Epidermal melanocyte (primary cell): ENCODE results near the gene HMGA1.

ENCODE experiments used
- DNase-seq: peaks from one replicate; pipeline ENCODE4 v3.0.0; 2011; ENCODE audit warnings: low spot score; ENCODE audit not compliant: insufficient read length

The HMGA1 gene, protein sequence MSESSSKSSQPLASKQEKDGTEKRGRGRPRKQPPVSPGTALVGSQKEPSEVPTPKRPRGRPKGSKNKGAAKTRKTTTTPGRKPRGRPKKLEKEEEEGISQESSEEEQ

DNA sequence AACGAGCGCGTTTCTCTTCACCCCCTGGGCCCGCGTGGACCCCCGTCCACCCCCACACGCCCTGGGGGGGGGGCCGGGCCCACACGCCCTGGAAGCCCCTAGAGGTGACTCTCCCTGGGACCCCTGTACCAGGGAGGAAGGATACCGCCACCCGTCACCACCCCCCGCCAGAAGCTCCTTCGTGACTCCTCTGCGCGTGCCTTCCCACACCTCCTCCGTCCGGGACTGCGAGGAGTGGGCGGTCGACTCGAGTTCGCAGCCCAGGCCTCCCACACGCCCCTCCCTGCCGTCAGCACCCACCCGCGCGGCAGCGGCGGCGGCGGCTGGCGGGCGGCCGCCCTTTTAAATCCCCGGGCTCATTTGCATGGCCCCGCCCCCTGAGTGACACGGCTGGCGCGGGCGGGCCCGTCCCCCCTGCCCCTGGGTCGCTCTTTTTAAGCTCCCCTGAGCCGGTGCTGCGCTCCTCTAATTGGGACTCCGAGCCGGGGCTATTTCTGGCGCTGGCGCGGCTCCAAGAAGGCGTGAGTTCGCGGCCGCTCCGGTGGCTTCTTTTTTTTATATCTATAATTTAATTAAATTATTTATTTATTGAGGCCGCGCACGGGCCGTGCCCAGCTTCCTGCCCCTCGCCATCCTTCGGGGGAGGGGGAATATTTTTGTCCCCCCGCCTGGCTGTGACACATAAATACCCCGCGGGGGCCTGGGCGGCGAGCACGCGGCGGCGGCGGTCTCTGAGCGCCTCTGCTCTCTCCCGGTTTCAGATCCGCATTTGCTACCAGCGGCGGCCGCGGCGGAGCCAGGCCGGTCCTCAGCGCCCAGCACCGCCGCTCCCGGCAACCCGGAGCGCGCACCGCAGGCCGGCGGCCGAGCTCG is at the start of gene HMGA1:
Gene HMGA1, plus strand, starts transcription at position 431 of the 873 bp plus-strand sequence. CDS start 3,908 bp downstream, outside the sequence.
- DNase-seq, result peak; percentile 89

DNA sequence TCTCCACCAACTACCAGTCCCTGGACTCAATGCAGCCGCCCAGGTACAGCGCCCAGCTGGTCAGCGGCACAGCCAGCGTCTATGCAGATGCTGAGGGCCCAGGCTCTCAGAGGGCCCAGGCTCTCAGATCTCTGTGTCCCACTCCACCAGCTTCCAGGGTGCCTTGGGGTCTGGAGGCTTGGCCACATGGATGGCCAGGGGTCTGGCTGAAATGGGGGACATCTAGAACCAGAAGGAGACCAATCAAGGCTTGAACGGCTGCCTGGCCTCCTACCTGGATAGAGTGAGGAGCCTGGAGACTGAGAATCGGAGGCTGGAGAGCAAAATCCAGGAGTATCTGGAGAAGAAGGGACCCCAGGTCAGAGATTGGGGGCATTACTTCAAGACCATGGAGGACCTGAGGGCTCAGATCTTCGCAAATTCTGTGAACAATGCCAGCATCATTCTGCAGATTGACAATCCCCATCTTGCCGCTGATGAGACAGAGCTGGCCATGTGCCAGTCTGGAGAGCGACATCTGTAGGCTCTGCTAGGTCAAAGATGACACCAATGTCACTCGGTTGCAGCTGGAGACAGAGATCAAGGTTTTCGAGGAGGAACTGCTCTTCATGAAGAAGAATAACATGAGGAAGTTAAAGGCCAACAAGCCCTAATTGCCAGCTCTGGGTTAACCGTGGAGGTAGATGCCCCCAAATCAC is 46.7 kb upstream of the HMGA1 start:
- no peak for DNase-seq

DNA sequence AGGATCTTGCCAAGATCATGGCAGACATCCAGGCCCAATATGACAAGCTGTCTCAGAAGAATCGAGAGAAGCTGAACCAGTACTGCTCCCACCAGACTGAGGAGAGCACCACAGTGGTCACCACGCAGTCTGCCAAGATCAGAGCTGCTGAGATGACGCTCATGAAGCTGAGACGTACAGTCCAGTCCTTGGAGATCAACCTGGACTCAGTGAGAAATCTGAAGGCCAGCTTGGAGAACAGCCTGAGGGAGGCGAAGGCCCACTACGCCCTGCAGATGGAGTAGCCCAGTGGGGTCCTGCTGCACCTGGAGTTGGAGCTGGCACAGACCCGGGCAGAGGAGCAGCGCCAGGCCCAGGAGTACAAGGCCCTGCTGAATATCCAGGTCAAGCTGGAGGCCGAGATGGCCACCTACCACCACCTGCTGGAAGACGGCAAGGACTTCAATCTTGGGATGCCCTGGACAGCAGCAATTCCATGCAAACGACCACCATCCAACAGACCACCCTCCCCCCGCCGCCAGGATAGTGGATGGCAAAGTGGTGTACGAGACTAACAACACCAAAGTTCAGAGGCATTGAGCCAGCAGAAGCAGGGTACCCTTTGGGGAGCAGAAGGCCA is 46.1 kb upstream of the HMGA1 start:
- no peak for DNase-seq

DNA sequence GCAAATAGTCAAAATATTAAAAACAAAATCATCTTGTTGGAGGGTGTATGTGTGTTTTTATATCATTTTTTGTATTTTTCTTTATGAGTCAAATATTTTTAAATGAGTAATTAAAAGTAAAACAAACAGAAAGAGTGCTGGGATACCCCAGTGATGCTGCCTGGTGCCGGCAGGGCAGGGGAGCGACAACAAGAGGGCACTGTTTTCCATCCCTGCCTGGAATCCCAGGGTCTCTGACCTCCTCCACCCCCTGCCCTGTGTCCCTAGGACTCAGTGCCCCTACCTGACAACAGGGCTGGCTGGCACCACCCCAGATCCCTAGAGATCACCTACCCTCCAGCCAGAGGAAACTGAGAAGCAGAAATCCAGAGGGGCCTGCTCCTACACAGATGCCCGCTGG is 41.9 kb upstream of the HMGA1 start:
- DNase-seq, result no peak

DNA sequence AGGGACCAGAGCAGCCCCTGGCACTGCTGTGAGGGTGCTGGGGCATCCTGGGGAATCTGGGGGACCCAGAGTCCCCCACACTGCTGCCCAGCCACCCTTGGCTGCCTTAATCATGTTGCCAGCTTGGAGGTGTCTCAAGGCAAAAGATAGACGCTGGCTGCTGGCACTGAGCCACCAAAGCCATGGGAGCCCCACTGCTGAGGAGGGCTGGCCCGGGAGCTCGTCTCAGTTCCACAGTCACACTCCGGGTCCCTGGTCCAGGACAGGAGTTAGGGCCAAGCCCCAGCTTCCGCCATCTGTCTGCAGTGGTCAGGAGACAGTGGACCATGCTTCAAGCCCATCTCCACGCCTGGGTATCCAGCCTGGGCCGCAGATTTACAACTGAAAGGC is 41.0 kb upstream of the HMGA1 start:
- DNase-seq, result no peak

DNA sequence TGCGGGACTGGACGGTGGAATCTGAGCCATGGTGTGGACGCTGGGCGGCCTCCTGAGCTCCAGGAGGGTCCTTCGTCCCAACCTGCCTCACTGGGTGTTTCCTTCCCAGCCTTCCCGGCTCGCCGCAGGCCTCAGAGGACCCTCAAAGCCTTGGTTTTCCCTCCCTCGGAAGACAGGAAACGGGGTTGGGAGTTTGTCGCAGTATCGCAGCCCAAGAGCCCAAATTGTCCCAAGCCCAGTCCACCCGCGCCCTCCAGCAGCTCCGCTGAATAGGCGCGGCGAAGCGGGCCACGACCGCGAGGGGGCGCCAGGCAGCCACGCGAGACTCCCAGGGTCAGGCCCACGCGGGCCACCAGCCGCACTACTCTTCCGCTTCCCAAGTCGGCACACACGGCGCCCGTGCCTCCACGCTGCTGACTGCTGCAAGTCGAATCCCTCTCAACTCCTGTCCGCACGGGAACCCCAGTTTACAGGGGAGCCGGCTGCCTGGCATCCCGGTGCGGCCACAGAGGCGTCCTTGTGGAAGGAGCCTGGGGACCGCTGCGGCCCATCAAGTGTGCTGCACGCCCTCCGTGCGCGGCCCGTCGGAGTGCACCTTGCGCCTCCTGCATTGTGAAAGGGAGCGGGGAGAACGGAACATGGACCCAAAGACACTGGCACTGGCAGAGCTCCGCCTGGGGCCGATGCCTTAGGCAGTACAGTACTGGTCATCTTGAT is 40.4 kb upstream of the HMGA1 start:
- peak; percentile 93 for DNase-seq

DNA sequence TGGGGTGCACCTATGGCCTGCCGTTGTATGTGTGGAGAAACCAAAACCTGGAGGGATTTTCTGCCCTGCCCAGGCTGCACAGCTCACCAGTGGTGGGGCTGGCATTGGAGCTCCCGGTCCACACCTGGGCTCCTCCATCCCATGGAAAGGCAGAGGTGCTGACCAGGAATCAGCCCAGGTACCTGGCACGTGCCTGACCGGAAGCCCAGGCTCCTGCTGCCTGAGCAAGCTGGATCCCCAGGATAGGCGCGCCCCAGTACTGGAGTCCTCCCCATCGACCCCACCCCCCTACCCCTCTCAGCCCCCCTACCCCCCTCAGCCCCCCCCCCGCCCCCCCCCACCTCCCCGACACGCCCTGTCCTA is 39.9 kb upstream of the HMGA1 start:
- no peak for DNase-seq

DNA sequence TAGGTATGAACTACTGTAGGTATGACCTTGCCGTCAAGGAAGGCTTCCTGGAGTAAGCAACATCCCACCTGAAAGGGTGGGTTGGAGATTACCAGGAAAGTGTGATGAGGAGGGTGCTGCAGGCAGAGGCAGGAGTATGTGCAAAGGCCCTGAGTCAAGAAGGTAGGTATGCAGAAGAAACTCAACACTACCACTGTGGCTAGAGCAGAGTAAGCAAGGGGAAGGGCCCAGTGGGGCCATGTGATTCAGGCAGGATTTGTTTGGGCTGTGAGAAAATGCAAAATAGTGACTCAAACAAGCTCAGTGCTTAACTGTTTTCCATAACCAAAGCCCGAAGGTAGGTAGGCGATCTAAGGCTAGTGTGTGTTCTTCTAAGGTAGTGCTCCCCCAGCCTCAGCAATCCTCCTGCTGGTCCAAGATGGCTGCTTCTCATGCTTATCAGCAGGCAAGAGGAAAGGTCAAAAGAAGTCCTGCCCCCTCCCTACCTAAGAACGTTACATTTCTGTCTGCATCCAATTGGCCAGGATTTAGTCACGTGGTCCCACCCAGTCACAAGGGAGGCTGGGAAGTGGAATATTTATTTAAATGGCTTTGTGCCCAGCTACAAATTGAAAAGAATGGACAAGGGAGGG is 36.2 kb upstream of the HMGA1 start:
- DNase-seq, result no peak

DNA sequence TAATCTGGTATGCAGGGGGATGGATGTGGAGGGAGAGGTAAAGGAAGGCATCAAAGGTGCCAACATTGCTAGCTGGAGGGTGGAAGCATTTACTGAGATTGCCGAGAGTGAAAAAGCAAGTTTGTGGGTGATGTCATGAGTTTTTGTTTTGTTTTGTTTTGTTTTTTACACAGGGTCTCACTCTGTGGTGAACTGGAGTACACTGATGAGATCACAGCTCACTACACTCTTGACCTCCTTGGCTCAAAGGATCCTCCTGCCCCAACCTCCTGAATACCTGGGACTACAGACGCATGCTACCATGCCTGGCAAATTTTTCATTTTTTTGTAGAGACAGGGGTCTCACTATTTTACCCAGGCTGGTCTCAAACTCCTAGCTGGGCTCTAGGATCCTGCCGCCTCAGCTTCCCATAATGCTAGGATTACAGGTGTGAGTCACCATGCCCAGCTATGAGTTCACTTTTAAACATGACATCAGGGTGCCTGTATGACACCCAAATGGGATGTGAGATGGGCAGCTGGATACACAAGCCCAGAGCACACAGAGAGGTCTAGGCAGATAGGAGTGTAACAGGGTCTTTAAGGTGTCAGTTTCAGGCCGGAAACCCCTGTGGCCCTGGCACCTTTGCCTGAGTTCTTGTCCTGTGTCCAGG is 35.1 kb upstream of the HMGA1 start:
- no peak for DNase-seq

DNA sequence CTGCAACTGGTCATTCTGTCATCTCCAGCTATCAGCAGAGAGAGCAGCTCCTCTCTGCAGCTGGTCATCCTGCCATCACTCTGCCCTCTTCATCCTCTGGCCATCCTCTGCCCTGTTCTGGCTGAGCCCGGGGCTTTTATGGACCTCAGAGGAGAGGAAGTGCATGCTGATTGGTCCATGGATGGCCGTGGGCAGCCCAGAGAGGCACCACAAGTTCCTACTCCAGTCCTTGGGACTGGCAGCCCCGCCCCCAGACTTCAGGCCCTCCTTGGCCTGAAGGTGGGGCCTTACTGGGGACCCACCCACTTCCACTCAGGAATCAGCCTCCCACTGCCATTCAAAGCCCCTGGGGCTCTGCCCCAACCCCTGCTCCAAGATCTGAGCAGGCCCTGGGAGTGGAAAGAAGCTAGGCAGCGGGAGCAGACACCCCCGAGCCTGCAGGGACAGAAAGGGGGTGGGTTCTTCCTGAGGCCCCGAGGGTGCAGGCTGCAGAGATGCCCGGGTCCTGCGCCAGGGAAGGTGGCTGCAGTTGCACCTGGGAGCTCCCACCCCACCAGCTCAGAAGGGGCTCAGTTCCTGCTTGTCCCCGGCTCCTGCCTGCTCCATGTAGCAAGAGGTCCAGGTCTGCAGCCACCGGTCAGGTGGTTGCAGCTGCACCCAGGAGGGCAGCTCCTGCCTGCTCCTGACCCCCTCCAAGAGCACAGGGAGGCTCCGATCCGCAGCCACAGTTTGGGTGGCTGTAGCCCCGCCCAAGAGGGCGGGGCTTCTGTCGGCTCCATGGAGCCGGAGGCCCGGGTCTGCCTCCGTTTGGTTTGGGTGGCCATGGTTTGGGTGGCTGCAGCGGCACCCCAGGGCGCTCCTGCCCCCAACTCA is 34.1 kb upstream of the HMGA1 start:
- DNase-seq, result no peak

DNA sequence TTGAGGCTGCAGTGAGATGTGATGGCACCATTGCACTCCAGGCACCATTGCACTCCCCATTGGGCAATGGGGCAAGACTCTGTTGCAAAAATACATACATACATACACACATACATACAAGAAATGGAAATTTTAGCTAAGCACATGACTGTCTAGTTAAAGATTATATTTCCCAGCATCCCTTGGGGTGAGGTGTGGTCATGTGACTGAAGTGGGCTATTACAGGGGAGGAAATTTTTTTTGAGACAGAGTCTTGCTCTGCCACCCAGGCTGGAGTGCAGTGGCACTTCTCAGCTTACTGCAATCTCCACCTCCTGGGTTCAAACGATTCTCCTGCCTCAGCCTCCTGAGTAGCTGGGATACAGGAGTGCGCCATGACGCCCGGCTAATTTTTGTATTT is 32.0 kb upstream of the HMGA1 start:
- DNase-seq, result no peak

DNA sequence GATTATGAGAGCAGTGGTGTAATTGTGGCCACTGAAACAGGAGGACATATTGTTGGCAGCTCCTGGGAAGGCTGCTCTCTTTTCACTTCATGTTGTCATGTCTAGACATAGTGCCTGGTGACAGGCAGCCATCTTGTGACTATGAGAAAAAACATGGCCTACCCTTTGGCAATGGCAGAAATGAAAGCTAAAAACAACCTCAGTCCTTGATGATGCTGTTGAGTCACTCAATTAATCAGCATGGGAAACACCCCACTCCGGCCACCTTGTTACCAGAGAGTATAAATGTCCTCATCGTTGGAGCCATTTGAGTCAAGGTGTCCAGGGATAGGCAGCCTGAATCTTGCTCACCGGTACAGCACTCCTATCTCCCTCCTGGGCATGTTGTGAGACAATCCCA is 31.2 kb upstream of the HMGA1 start:
- no peak for DNase-seq

DNA sequence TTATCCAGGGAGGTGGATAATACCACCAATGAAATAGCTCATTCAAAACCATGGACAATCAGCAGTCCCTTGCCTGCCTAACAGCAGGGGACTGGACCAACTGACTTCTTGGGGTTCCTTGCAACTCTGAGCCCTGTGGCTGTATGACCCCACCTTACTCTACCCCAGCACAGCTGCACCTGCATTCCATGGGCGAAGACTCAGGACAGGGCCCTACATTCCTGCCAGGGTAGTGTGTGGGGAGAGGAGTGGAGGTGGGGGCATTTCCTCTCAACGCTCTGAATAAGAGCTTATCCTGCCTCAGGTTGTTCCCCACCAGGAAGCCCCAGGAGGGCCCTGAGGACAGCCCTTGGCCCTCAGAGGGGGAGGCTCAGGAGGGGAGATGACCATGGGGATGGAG is 30.8 kb upstream of the HMGA1 start:
- DNase-seq, result no peak

DNA sequence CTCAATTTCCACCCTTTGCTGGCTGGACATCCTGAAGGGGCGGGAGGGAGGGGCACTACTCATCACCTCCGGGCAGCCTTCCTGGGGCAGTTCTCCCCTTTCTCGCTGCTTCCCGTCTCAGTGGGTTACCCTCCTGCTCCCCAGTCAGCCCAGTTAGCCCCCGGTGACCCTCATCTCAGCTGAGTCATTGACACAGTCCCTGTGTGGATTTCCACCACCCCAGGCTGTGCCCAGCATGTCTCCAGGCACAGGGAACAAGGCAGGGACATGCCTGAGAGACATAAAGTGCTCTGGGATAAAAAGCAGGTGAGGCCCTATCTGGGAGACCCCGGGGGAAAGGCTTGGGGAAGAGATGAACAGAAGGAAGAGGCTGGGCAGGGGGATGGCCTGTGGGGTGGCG is 29.9 kb upstream of the HMGA1 start:
- no peak for DNase-seq

DNA sequence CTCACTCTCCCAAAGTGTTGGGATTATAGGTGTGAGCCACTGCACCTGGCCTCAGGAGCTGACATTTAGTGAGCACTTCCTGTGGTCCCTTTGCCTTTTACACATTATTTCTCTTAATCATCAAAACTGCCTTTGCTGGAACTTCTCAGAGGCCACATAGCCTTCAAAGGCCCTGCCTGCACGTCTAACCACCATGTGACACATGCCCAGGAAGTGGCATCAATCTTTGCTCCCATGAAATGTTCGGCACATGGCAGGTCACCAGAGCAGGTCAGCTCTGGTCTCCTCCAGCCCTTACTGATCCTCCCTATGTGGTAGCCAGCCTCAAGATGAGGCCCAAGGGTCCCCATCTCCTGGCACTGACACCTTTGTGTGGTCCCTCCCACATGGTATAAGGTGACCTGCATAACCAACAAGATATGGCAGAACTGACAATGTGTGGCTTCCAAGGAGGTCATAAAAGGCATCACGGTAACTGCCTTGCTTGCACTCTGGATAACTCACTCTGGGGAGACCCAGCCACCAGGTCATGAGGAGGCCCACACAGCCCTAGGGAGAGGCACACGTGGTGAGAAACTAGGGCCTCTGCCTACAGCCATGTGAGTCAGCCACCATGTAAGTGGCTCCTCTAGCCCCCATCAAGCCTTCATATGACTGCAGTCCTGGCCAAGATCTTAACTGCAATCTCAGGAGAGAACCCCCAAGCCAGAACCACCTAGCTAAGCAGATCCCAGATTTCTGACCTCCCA is 28.8 kb upstream of the HMGA1 start:
- no peak for DNase-seq

DNA sequence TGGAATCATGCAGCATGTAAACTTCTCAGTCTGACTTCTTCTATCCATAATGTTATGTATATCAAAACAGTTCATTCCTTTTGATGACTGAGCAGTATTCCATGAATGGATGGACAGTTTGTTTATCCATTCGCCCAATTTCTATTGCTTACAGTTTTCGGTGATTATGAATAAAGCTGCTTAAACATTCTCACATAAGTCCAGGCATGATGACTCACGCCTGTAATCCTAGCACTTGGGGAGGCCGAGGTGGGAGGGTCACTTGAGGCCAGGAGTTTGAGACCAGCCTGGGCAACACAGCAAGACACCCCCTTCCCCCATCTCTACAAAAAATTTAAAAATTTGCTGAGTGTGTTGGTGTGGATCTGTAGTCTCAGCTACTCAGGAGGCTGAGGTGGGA is 22.9 kb upstream of the HMGA1 start:
- DNase-seq, result no peak

DNA sequence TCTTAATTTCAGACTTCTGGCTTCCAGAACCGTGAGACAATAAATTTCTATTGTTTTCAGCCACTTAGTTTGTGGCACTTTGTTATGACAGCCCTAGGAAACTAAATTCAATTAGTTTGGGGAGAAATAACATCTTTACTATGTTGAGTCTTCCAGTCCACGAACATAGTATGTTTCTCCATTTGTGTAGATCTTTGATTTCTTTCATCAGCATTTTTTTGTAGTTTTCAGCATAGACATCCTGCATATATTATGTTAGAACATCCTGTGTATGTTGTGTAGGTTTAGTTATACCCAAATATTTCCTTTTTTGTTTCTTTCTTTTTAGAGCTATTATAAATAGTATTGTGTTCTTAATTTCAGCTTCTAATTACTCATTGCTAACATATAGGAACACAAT is 18.0 kb upstream of the HMGA1 start:
- DNase-seq, result no peak

DNA sequence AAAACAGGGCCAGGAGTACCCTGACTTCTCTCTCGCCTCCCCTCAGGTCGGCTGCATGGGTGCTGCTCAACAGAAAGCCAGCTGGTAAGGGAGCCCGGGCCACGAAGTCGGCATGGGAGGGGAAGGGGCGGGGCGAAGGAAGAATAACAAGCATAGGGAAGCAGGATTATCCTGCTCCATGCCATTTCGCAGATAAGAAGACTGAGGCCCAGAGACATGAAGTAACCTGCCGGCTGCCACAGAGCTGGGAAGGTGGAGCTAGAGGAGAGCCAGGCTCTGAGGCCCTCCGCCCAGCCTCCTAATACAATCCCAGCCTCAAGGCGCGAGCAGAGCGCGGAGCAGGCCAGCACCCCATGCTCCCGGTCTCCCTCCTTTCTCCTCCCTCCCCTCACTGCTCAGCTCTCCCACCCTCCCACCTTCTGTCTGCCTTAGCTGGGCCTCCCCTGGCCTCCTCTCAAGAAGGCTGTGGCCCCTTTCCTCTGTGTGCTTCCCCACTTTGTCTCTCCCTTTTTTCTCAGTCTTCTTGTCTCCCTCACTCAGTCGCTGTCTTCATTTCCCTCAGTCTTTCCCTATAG is 13.2 kb upstream of the HMGA1 start:
- no peak for DNase-seq
